A549 (cell line): ENCODE results near the gene HEYL. TPM values are rescaled to one million over a fixed set of nuclear protein-coding genes. Genes with fewer than 3 reads are reported as not detected.

Source experiments
- ATAC-seq, 2 experiments: fragments of 200-7000 bp in 1 of 2; fragments of >200 bp in 1 of 2; cut with Nextera tagmentation in 1 of 2; cut with Tn5 transposase in 1 of 2; 3 replicates each; pipeline versions ENCODE4 v1.8.0 to v1.9.1; 2018 to 2020; ENCODE audit warnings: mild to moderate bottlenecking in 1 of 2, moderate library complexity in 1 of 2
- CTCF ChIA-PET: fragments of 300-600 bp; sonication (Branson Sonifier 250); formaldehyde crosslinking; extraction: SDS; loops from one replicate; lab custom pipeline; 2021; ENCODE audit warnings: antibody characterized with exemption, inconsistent platforms; lab: Yijun Ruan, JAX
- POLR2A ChIA-PET: fragments of 350-600 bp; formaldehyde crosslinking; extraction: SDS; loops from one replicate; lab custom pipeline; 2021; ENCODE audit warnings: antibody characterized with exemption, inconsistent platforms; lab: Yijun Ruan, JAX
- DNase-seq, 2 experiments: peaks; one replicate each; pipeline versions ENCODE4 v3.0.0 to v3.0.0-alpha.2; 2011 to 2016; ENCODE audit warnings: low read depth in 1 of 2, low spot score in 1 of 2
- FAIRE-seq: peaks from 2 replicates; lab custom pipeline; 2011; peaks lifted over from hg19 to GRCh38; lab: Jason Lieb, UNC
- H3K27ac ChIP-seq, 2 experiments: fragments of >200 bp; sonication (Bioruptor Twin); formaldehyde crosslinking; 3 replicates each; pipeline ENCODE4 v1.5.1; 2016 to 2017
- H3K4me1 ChIP-seq: fragments of >200 bp; sonication (Bioruptor Twin); formaldehyde crosslinking; 3 replicates; pipeline ENCODE4 v1.6.1; 2016
- H3K4me2 ChIP-seq: fragments of >200 bp; sonication (Bioruptor Twin); formaldehyde crosslinking; 3 replicates; pipeline ENCODE4 v1.6.1; 2016
- H3K4me3 ChIP-seq: fragments of >200 bp; sonication (Bioruptor Twin); formaldehyde crosslinking; 3 replicates; pipeline ENCODE4 v1.5.1; 2016
- H3K9me3 ChIP-seq: fragments of >200 bp; sonication (Bioruptor Twin); formaldehyde crosslinking; 3 replicates; pipeline ENCODE4 v1.6.1; 2016
- BCL3 ChIP-seq: fragments of >200 bp; sonication (Bioruptor Twin); formaldehyde crosslinking; IDR thresholded peaks from 3 replicates; pipeline ENCODE4 v1.6.1; 2016
- BHLHE40 ChIP-seq: IDR thresholded peaks from 2 replicates; pipeline ENCODE4 v1.6.1; 2012; ENCODE audit warnings: low read depth, low read length, inconsistent platforms
- CBX2 ChIP-seq: fragments of 200-600 bp; sonication (generic); IDR thresholded peaks from 2 replicates; pipeline ENCODE4 v1.6.1; 2016; ENCODE audit warnings: low read depth, mild to moderate bottlenecking, borderline replicate concordance
- CBX8 ChIP-seq: fragments of 200-600 bp; sonication (generic); IDR thresholded peaks from 2 replicates; pipeline ENCODE4 v1.6.1; 2016
- CEBPB ChIP-seq, 2 experiments: fragments of >200 bp in 1 of 2; sonication (Bioruptor Twin) in 1 of 2; formaldehyde crosslinking in 1 of 2; IDR thresholded peaks; 2 replicates each; pipeline ENCODE4 v1.6.1; 2012 to 2016
- CHD2 ChIP-seq: fragments of 150-350 bp; IDR thresholded peaks from 2 replicates; pipeline ENCODE4 v1.6.1; 2014; ENCODE audit warnings: low read length; ENCODE audit not compliant: partially characterized antibody
- CTCF ChIP-seq: fragments of >200 bp; sonication (Bioruptor Twin); formaldehyde crosslinking; IDR thresholded peaks from 3 replicates; pipeline ENCODE4 v1.5.1; 2016
- E2F6 ChIP-seq: IDR thresholded peaks from 2 replicates; pipeline ENCODE4 v1.6.1; 2012; ENCODE audit warnings: low read depth, borderline replicate concordance
- HDAC2 ChIP-seq: fragments of 200-600 bp; sonication (generic); IDR thresholded peaks from 2 replicates; pipeline ENCODE4 v1.6.1; 2016
- HMGXB4 ChIP-seq: fragments of 250-450 bp; sonication (Bioruptor Pico); IDR thresholded peaks from 2 replicates; pipeline ENCODE4 v1.5.0; 2021; ENCODE audit warnings: mild to moderate bottlenecking, moderate library complexity, borderline replicate concordance
- JUN ChIP-seq, 2 experiments: fragments of >200 bp; sonication (Bioruptor Twin); formaldehyde crosslinking; IDR thresholded peaks; 2 replicates in 1 of 2; 3 replicates in 1 of 2; pipeline ENCODE4 v1.6.1; 2016 to 2017
- KDM1A ChIP-seq: fragments of 200-600 bp; sonication (generic); IDR thresholded peaks from 2 replicates; pipeline ENCODE4 v1.6.1; 2016; ENCODE audit warnings: low read depth, mild to moderate bottlenecking
- MAFK ChIP-seq: fragments of 450-650 bp; IDR thresholded peaks from 2 replicates; pipeline ENCODE4 v1.6.1; 2014; ENCODE audit not compliant: partially characterized antibody
- MAZ ChIP-seq: fragments of 150-350 bp; IDR thresholded peaks from 2 replicates; pipeline ENCODE4 v1.6.1; 2014; ENCODE audit warnings: antibody characterized with exemption, low read depth, low read length, borderline replicate concordance
- NPAS2 ChIP-seq: fragments of 250-450 bp; sonication (Bioruptor Pico); IDR thresholded peaks from 2 replicates; pipeline ENCODE4 v1.8.0; 2022; ENCODE audit warnings: mild to moderate bottlenecking, moderate library complexity, borderline replicate concordance
- NR3C1 ChIP-seq: fragments of >200 bp; sonication (Bioruptor Twin); formaldehyde crosslinking; IDR thresholded peaks from 3 replicates; pipeline ENCODE4 v1.6.1; 2017
- POLR2A ChIP-seq: IDR thresholded peaks from 2 replicates; pipeline ENCODE4 v1.6.1; 2012; ENCODE audit warnings: mild to moderate bottlenecking, low read length
- POLR2AphosphoS2 ChIP-seq: conservative IDR thresholded peaks from 2 replicates; pipeline ENCODE4 v1.6.1; 2012; ENCODE audit warnings: low read length, improper control_type of control experiment, inconsistent platforms
- RCOR1 ChIP-seq: fragments of 150-350 bp; IDR thresholded peaks from 2 replicates; pipeline ENCODE4 v1.6.1; 2014; ENCODE audit warnings: antibody characterized with exemption, low read length, low read depth
- RFX5 ChIP-seq: fragments of 450-650 bp; IDR thresholded peaks from 2 replicates; pipeline ENCODE4 v1.7.1; 2014; ENCODE audit warnings: antibody characterized with exemption, mild to moderate bottlenecking, moderate library complexity
- SMC3 ChIP-seq: fragments of >200 bp; sonication (Bioruptor Twin); formaldehyde crosslinking; IDR thresholded peaks from 3 replicates; pipeline ENCODE4 v1.6.1; 2018; ENCODE audit warnings: inconsistent platforms
- ZC3H11A ChIP-seq: fragments of 450-650 bp; IDR thresholded peaks from 2 replicates; pipeline ENCODE4 v1.6.1; 2014; ENCODE audit warnings: antibody characterized with exemption, mild to moderate bottlenecking
- ZFP36 ChIP-seq: fragments of 450-650 bp; IDR thresholded peaks from 2 replicates; pipeline ENCODE4 v1.6.1; 2014; ENCODE audit warnings: borderline replicate concordance; ENCODE audit not compliant: partially characterized antibody
- ZNF302 ChIP-seq: fragments of 250-450 bp; sonication (Bioruptor Pico); IDR thresholded peaks from 2 replicates; pipeline ENCODE4 v1.9.0; 2021; ENCODE audit warnings: inconsistent platforms, mild to moderate bottlenecking, moderate library complexity
- ZSCAN20 ChIP-seq: fragments of 250-450 bp; sonication (Bioruptor Pico); IDR thresholded peaks from 2 replicates; pipeline ENCODE4 v1.8.0; 2022; ENCODE audit warnings: mild to moderate bottlenecking, moderate library complexity
- WGBS: methylation state at CpG from one replicate; pipeline ENCODE4 v1.1.6; 2017; ENCODE audit errors: missing lambda C conversion rate; 5-methylcytosine and 5-hydroxymethylcytosine counted together
- polyA plus RNA-seq, 4 experiments: library from polyadenylated mRNA; depleted of rRNA in 3 of 4; stranded (reverse); fragments of >200 nt; fragmentation: RNase III in 1 of 4; extraction: RNeasy Plus Mini Kit Qiagen cat#74134 plus additional on column Dnase treatment in 1 of 4; gene quantifications; 2 replicates in 3 of 4; 3 replicates in 1 of 4; pipeline ENCODE4 v1.2.3, GENCODE V29; 2011 to 2017
- TF ChIP-seq, protein P1 (sequence below): fragments of 200-600 bp; sonication (generic); IDR thresholded peaks from 2 replicates; pipeline ENCODE4 v1.6.1; 2016; ENCODE audit warnings: antibody characterized with exemption, mild to moderate bottlenecking, moderate library complexity
- TF ChIP-seq, protein P2 (sequence below): IDR thresholded peaks from 2 replicates; pipeline ENCODE4 v1.6.1; 2012

HEYL gene
- polyA plus RNA-seq, 2 of the 4 experiments (the other 2 are of a cell fraction) = 2.2 to 2.3 TPM

DNA sequence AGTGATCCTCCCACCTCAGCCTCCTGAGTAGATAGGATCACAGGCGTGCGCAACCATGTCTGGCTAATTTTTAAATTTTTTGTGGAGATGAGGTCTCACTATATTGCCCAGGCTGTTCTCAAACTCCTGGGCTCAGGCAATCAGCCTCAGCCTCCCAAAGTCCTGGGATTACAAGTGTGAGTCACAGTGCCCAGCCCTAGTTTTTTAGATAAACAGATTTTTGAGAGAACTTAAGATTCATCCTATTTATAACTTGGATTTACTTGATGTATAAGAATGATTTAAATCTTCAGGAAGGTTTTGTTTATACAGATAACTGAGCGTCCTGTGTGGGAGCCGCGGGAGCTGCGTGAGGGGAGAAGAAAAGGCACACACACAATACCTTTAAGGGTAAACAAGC, 26.2 kb downstream of the HEYL start:
- no peak overlapping the region for H3K4me3 ChIP-seq
- no peak overlapping the region for H3K4me2 ChIP-seq
- DNase-seq = no peak
- ATAC-seq = no peak
- H3K4me1 ChIP-seq = peaks cover 5% of the 10 kb centered on the region; the same call in 2 of the 3 replicates
- FAIRE-seq = no peak
- no peak overlapping the region for H3K27ac ChIP-seq
- no peaks in the 10 kb centered on the region for H3K9me3 ChIP-seq
- WGBS = 86% methylated on average over 6 of the region's 6 CpGs
- ChIA-PET CTCF (interaction anchor here (0.6 to 1.3 kb wide), 3 partner anchors 26 to 1214 kb away, joined by 3 to 4 read pairs (median 3); partner anchors contain the start of gene HEYL), POLR2A (no interaction called here)
- TF ChIP-seq ZSCAN20 (CRISPR knock-in tag) = no peak
- TF ChIP-seq JUN (IDR thresholded peaks at IDR 0.05) = no peak
- no peak for TF ChIP-seq RFX5
- no peak for TF ChIP-seq MAZ
- TF ChIP-seq HDAC2 = no peak
- TF ChIP-seq POLR2A = no peak
- no peak for TF ChIP-seq KDM1A
- TF ChIP-seq E2F6 = no peak
- no peak for TF ChIP-seq ZC3H11A
- no peak for TF ChIP-seq HMGXB4 (CRISPR knock-in tag)
- no peak for TF ChIP-seq CEBPB (IDR thresholded peaks at IDR 0.05)
- TF ChIP-seq, protein P1, sequence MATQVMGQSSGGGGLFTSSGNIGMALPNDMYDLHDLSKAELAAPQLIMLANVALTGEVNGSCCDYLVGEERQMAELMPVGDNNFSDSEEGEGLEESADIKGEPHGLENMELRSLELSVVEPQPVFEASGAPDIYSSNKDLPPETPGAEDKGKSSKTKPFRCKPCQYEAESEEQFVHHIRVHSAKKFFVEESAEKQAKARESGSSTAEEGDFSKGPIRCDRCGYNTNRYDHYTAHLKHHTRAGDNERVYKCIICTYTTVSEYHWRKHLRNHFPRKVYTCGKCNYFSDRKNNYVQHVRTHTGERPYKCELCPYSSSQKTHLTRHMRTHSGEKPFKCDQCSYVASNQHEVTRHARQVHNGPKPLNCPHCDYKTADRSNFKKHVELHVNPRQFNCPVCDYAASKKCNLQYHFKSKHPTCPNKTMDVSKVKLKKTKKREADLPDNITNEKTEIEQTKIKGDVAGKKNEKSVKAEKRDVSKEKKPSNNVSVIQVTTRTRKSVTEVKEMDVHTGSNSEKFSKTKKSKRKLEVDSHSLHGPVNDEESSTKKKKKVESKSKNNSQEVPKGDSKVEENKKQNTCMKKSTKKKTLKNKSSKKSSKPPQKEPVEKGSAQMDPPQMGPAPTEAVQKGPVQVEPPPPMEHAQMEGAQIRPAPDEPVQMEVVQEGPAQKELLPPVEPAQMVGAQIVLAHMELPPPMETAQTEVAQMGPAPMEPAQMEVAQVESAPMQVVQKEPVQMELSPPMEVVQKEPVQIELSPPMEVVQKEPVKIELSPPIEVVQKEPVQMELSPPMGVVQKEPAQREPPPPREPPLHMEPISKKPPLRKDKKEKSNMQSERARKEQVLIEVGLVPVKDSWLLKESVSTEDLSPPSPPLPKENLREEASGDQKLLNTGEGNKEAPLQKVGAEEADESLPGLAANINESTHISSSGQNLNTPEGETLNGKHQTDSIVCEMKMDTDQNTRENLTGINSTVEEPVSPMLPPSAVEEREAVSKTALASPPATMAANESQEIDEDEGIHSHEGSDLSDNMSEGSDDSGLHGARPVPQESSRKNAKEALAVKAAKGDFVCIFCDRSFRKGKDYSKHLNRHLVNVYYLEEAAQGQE = no peak
- TF ChIP-seq RCOR1 = no peak
- TF ChIP-seq CBX2 = no peak
- no peak for TF ChIP-seq CBX8
- no peak for TF ChIP-seq CHD2
- TF ChIP-seq NPAS2 (CRISPR knock-in tag) = no peak
- TF ChIP-seq BCL3 = no peak
- no peak for TF ChIP-seq MAFK

- ChIA-PET CTCF (interaction anchor here (1.0 to 7.4 kb wide), 14 partner anchors 11 to 190 kb away, joined by 3 to 109 read pairs (median 4); partner anchors contain the start of gene HEYL), POLR2A (no interaction called here)
- DNase-seq (peak; percentile 57 to 69), ATAC-seq (peak; percentile 81 to 93), FAIRE-seq (no peak)
- H3K4me1 ChIP-seq = 0 out of 3 replicates have a peak, but pooled peaks cover 3% of the 10 kb centered on the region
- no peak overlapping the region for H3K27ac ChIP-seq
- H3K4me2 ChIP-seq = 0 out of 3 replicates have a peak overlapping the region, but pooled peaks have one; percentile 6
- H3K4me3 ChIP-seq = no peak overlapping the region
- TF ChIP-seq ZFP36 = no peak
- TF ChIP-seq JUN (IDR thresholded peaks at IDR 0.05) = no peak
- no peak for TF ChIP-seq NR3C1
- 0 out of 2 replicates have a peak, but pooled peaks have one; percentile 38 for TF ChIP-seq MAZ
- peak; percentile 49 for TF ChIP-seq CTCF
- TF ChIP-seq BHLHE40 = no peak
- TF ChIP-seq ZNF302 = no peak
- TF ChIP-seq POLR2AphosphoS2 = no peak
- TF ChIP-seq, protein P2, sequence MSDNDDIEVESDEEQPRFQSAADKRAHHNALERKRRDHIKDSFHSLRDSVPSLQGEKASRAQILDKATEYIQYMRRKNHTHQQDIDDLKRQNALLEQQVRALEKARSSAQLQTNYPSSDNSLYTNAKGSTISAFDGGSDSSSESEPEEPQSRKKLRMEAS = no peak
- TF ChIP-seq SMC3 = no peak
- H3K9me3 ChIP-seq = no peaks in the 10 kb centered on the region
- WGBS = 42% methylated on average over 29 of the region's 42 CpGs
These were observed 29.7 kb downstream of the HEYL start for GRCh38 chr1:39609618-39610331.
